SH-SY5Y (cell line): Measurements from ENCODE around the gene ITPK1.

ENCODE experiments used
- GATA2 ChIP-seq: IDR thresholded peaks from 2 replicates; pipeline ENCODE4 v1.6.1; 2011; ENCODE audit warnings: mild to moderate bottlenecking, low read depth, low read length
- GATA3 ChIP-seq: IDR thresholded peaks from 2 replicates; pipeline ENCODE4 v1.6.1; 2011; ENCODE audit warnings: low read depth, mild to moderate bottlenecking, low read length, moderate library complexity

The ITPK1 gene

GRCh38 chr14:93029911-93030508, 85.7 kb downstream of the ITPK1 start:
- no peak for TF ChIP-seq GATA3
- no peak for TF ChIP-seq GATA2

- TF ChIP-seq GATA3 (no peak), GATA2 (no peak)
These were observed 86.3 kb downstream of the ITPK1 start for GRCh38 chr14:93029417-93029816.

DNA sequence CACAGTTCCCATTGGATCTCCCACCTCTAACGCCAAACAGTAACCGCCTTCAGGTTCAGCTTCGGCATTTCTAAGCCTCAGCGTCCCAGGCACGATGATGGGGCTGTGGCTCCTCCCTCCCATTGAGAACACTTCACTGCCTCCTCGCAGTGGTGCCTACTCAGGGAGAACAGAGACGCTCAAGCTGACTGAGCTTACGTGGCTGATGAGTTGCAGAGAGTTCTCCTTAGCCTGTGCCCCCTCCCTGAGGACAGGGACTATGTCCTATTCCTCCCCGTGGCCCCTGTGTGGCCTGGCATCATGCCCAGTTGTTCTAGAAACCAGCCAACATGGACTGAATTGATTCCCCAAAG, 87.0 kb downstream of the ITPK1 start:
- TF ChIP-seq GATA2 = no peak
- TF ChIP-seq GATA3 = no peak

GRCh38 chr14:93027810-93028723, 87.7 kb downstream of the ITPK1 start:
- TF ChIP-seq GATA2 = no peak
- TF ChIP-seq GATA3 = no peak

DNA sequence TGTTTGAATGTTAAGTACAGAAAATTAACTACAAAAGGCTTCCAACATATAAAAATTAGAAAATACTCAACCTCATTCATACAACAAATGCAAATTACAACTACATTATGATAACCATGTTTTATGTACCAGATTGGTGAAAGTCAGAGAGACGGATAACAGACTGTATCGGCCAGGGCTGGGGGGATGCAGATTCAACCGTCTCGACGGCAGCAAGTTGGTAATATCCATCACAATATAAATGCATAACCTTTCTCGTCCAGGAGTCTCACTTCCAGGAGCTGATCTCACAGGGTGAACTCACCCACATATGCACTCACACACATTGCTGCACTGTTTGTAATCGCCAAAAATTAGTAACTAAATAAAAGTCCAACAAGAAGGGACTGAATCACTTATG, 89.4 kb downstream of the ITPK1 start:
- TF ChIP-seq GATA2 = no peak
- no peak for TF ChIP-seq GATA3

- TF ChIP-seq GATA3 (no peak), GATA2 (no peak)
These were observed 90.7 kb downstream of the ITPK1 start for GRCh38 chr14:93025055-93025454.

DNA sequence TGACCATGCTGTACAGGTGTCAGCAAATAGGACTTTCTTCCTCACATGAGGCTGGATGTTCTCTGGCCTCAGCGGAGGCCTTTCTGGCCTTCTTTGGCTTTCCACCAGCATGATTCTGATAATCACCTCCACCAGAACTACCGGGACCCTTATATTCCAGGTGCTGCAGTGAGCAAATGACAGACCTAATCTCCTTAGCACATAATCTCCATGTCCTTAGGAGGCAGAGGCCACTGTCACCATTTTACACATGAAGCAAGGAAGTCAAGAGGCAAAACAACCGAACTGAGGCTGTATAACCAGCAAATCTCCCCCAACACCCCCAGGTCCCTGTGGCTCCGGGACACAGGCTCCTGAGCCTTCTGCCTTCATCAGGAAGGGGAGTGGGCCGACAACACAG, 91.2 kb downstream of the ITPK1 start:
- TF ChIP-seq GATA3 (no peak), GATA2 (no peak)

- TF ChIP-seq GATA2 (no peak), GATA3 (no peak)
These were observed 91.8 kb downstream of the ITPK1 start for GRCh38 chr14:93023802-93024434.

DNA sequence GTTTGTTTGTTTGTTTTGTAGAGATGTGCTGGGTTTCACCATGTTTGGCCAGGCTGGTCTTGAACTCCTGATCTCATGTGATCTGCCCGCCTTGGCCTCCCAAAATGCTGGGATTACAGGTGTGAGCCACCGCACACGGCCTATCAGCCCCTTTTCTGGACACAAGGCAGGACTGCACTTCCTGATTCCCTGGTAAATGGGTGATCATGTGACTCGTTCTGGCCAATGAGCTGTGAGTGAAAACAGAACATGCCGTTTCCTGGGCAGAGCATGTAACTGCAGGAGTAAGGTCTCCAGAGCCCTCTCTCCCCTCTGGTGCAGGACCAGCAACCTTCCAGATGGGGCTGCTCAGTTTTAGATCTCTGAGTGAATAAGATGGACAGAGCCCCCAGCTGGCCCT, 92.7 kb downstream of the ITPK1 start:
- TF ChIP-seq GATA2 (no peak), GATA3 (no peak)

GRCh38 chr14:93019970-93020369, 95.8 kb downstream of the ITPK1 start:
- no peak for TF ChIP-seq GATA2
- TF ChIP-seq GATA3 = no peak

DNA sequence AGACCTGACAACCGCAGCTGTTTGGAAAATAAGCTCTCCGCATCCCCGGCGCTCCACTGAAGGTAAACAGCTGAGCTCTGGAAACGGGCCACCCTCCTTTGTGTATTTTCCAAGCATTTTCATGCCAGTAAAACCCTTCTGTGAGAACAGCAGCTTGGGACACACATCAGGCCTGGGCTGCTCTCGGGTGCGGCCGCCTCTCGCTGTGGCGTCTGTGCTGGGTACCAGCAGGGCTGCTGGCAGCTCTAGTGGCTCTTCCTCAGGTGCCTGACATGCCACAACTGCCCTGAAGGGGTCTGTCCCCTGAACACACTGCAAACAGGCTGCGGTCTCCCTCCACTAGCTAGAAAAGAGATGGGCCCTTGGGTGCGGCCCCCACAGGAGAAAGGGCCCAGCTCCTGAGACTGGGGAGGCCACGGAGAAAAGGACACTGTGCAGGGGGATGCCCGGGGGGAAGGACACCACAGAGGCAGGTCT, 96.3 kb downstream of the ITPK1 start:
- TF ChIP-seq GATA3 (no peak), GATA2 (no peak)

- TF ChIP-seq GATA2 (no peak), GATA3 (no peak)
These were observed 97.4 kb downstream of the ITPK1 start for GRCh38 chr14:93018366-93018765.

GRCh38 chr14:93017898-93018297, 97.8 kb downstream of the ITPK1 start:
- TF ChIP-seq GATA3 (no peak), GATA2 (no peak)

GRCh38 chr14:93017301-93017797, 98.4 kb downstream of the ITPK1 start:
- TF ChIP-seq GATA2 (no peak), GATA3 (no peak)

DNA sequence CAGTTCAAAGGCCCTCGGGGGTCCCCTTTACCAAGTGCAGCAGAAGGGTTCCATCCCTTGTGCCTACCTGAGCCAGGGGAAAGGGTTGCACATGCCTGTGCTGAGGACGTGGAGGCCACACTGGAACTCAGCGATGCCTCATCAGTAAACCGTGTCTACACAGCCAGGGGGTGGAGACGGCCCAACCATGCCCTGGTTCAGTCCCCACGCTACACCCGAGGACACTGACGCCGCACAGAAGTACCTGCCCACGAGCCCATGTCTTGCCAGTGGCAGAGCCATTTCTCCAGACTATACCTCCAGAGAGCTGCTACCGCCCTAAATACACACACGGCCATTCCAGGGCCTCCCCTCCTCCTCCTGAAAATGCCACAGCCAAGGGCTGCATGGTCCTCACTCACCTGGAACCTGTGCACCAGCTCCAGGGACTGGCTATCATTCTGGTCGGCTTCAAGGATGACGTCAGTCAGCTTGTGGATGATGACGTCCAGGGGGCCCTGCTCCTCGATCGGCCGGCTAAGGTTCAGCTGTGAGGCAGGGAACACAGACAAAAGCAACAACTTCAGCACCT, 99.4 kb downstream of the ITPK1 start:
- no peak for TF ChIP-seq GATA2
- TF ChIP-seq GATA3 = no peak
